Liver (tissue), 9 donors: Measurements from ENCODE around the gene NUS1. TPM values are rescaled to one million over a fixed set of nuclear protein-coding genes. Genes with fewer than 3 reads are reported as not detected.

Experiments
- DNase-seq: peaks from one replicate; pipeline ENCODE4 v3.0.0-alpha.2; 2017; ENCODE audit warnings: low spot score
- H3K27ac ChIP-seq, 2 donors: one replicate each; pipeline ENCODE4 v1.7.0; 2013; ENCODE audit warnings: inconsistent platforms in 2 of 2, low read length in 2 of 2, control low read depth in 1 of 2, low read depth in 1 of 2, mild to moderate bottlenecking in 1 of 2
- H3K27me3 ChIP-seq, 4 donors: one replicate each; pipeline versions ENCODE4 v1.6.1 to v1.7.0; 2013; ENCODE audit warnings: low read length in 3 of 4, inconsistent platforms in 1 of 4, mild to moderate bottlenecking in 1 of 4, moderate library complexity in 1 of 4; ENCODE audit not compliant: control insufficient read depth in 4 of 4, insufficient read depth in 4 of 4
- H3K36me3 ChIP-seq, 4 donors: one replicate each; pipeline versions ENCODE4 v1.6.1 to v1.7.0; 2013; ENCODE audit warnings: low read length in 3 of 4, mild to moderate bottlenecking in 3 of 4, low read depth in 1 of 4, moderate library complexity in 1 of 4; ENCODE audit not compliant: control insufficient read depth in 4 of 4, insufficient read depth in 3 of 4
- H3K4me1 ChIP-seq, 4 donors: one replicate each; pipeline versions ENCODE4 v1.6.1 to v1.7.0; 2013; ENCODE audit warnings: low read length in 3 of 4, mild to moderate bottlenecking in 3 of 4, moderate library complexity in 1 of 4; ENCODE audit not compliant: control insufficient read depth in 4 of 4, insufficient read depth in 4 of 4
- H3K4me3 ChIP-seq, 3 donors: one replicate each; pipeline versions ENCODE4 v1.6.1 to v1.7.0; 2013; ENCODE audit warnings: low read length in 3 of 3, control low read depth in 1 of 3, low read depth in 1 of 3, mild to moderate bottlenecking in 1 of 3
- H3K9ac ChIP-seq, 2 donors: one replicate each; pipeline ENCODE4 v1.7.0; 2013; ENCODE audit warnings: low read length in 2 of 2, mild to moderate bottlenecking in 2 of 2, moderate library complexity in 2 of 2, control low read depth in 1 of 2, low read depth in 1 of 2
- H3K9me3 ChIP-seq, 4 donors: one replicate each; pipeline versions ENCODE4 v1.6.1 to v1.7.0; 2013; ENCODE audit warnings: low read length in 3 of 4; ENCODE audit not compliant: control insufficient read depth in 4 of 4
- ATF3 ChIP-seq: IDR thresholded peaks from 2 replicates; pipeline ENCODE4 v1.6.1; 2016; ENCODE audit warnings: antibody characterized with exemption
- CTCF ChIP-seq: fragments of 150-350 bp; IDR thresholded peaks from 2 replicates; pipeline ENCODE4 v1.5.1; 2017; ENCODE audit warnings: improper control_type of control experiment, low read depth, low read length; ENCODE audit not compliant: missing input control
- EGR1 ChIP-seq, 2 donors: IDR thresholded peaks; 2 replicates each; pipeline ENCODE4 v1.6.1; 2016 to 2018; ENCODE audit warnings: antibody characterized with exemption in 2 of 2, low read depth in 2 of 2
- FOXA1 ChIP-seq: IDR thresholded peaks from 2 replicates; pipeline ENCODE4 v1.6.1; 2016; ENCODE audit warnings: antibody characterized with exemption
- GABPA ChIP-seq, 2 donors: IDR thresholded peaks in 1 of 2; conservative IDR thresholded peaks in 1 of 2; 2 replicates each; pipeline ENCODE4 v1.6.1; 2016; ENCODE audit warnings: antibody characterized with exemption in 2 of 2, mild to moderate bottlenecking in 1 of 2, moderate library complexity in 1 of 2
- HNF4A ChIP-seq, 2 donors: conservative IDR thresholded peaks; 2 replicates each; pipeline ENCODE4 v1.6.1; 2016; ENCODE audit warnings: antibody characterized with exemption in 2 of 2, mild to moderate bottlenecking in 2 of 2
- JUND ChIP-seq, 2 donors: IDR thresholded peaks; 2 replicates each; pipeline ENCODE4 v1.6.1; 2016; ENCODE audit warnings: antibody characterized with exemption in 2 of 2
- MAX ChIP-seq: IDR thresholded peaks from 2 replicates; pipeline ENCODE4 v1.6.1; 2016; ENCODE audit warnings: antibody characterized with exemption
- NR2F2 ChIP-seq: IDR thresholded peaks from 2 replicates; pipeline ENCODE4 v1.6.1; 2016; ENCODE audit warnings: antibody characterized with exemption
- RAD21 ChIP-seq, 2 donors: IDR thresholded peaks; 2 replicates each; pipeline ENCODE4 v1.6.1; 2016; ENCODE audit warnings: antibody characterized with exemption in 2 of 2, mild to moderate bottlenecking in 2 of 2
- REST ChIP-seq: IDR thresholded peaks from 2 replicates; pipeline ENCODE4 v1.6.1; 2016; ENCODE audit warnings: antibody characterized with exemption, mild to moderate bottlenecking
- RXRA ChIP-seq, 2 donors: IDR thresholded peaks; 2 replicates each; pipeline ENCODE4 v1.6.1; 2017 to 2018; ENCODE audit warnings: antibody characterized with exemption in 2 of 2, mild to moderate bottlenecking in 1 of 2
- SP1 ChIP-seq: IDR thresholded peaks from 2 replicates; pipeline ENCODE4 v1.6.1; 2018; ENCODE audit warnings: antibody characterized with exemption, mild to moderate bottlenecking
- TAF1 ChIP-seq: conservative IDR thresholded peaks from 2 replicates; pipeline ENCODE4 v1.6.1; 2016; ENCODE audit warnings: antibody characterized with exemption, mild to moderate bottlenecking
- YY1 ChIP-seq: IDR thresholded peaks from 2 replicates; pipeline ENCODE4 v1.6.1; 2016; ENCODE audit warnings: antibody characterized with exemption, mild to moderate bottlenecking
- ZBTB33 ChIP-seq: IDR thresholded peaks from 2 replicates; pipeline ENCODE4 v1.6.1; 2016; ENCODE audit warnings: antibody characterized with exemption
- WGBS: extraction: QIAGEN DNeasy Blood & Tissue Kit; methylation state at CpG from one replicate; pipeline ENCODE4 v1.1.7; 2013; 5-methylcytosine and 5-hydroxymethylcytosine counted together
- polyA plus RNA-seq, 2 donors: library from polyadenylated mRNA; stranded (reverse) in 1 of 2; unstranded in 1 of 2; fragments of 200-250 nt in 1 of 2; fragments of >200 nt in 1 of 2; fragmentation: Nextera tagmentation in 1 of 2; extraction: Ambion mirVana in 1 of 2; gene quantifications; one replicate each; pipeline versions ENCODE4 v1.2.1 to v1.2.3, GENCODE V29; 2013 to 2015
- total RNA-seq, 2 donors: library from RNA; depleted of rRNA; stranded (reverse); fragments of >200 nt; gene quantifications; one replicate each; pipeline ENCODE4 v1.2.3, GENCODE V29; 2014
- donor health status: healthy.
- donor health status: healthy.
- donor health status: healthy.
- donor health status: healthy.
- donor health status: healthy.

NUS1 gene
- total and polyA plus RNA-seq, 4 donors, result 10.0 to 26.4 (median 19.0) TPM

GRCh38 chr6:117684749-117685148 lies 9.5 kb downstream of the NUS1 start:
- no peaks in the 10 kb centered on the region for H3K27me3 ChIP-seq
- DNase-seq, result no peak
- no peak overlapping the region for H3K27ac ChIP-seq
- H3K4me3 ChIP-seq, result no peak overlapping the region
- H3K9ac ChIP-seq, result no peak overlapping the region
- peaks cover 2 to 15% (median 4%) of the 10 kb centered on the region in 4 donors for H3K4me1 ChIP-seq
- peaks cover 0 to 2% (median 0%) of the 10 kb centered on the region in 4 donors for H3K36me3 ChIP-seq
- TF ChIP-seq HNF4A (conservative IDR thresholded peaks at IDR 0.05), result no peak
- TF ChIP-seq YY1, result no peak
- TF ChIP-seq TAF1, result no peak
- no peak for TF ChIP-seq RXRA (IDR thresholded peaks at IDR 0.05)
- TF ChIP-seq NR2F2, result no peak
- WGBS, result 93% methylated on average over 1 of the region's 1 CpG
- H3K9me3 ChIP-seq, result no peaks in the 10 kb centered on the region

- H3K9me3 ChIP-seq, result no peaks in the 10 kb centered on the region
- peaks cover 2 to 11% (median 4%) of the 10 kb centered on the region in 4 donors for H3K4me1 ChIP-seq
- no peak overlapping the region for H3K4me3 ChIP-seq
- H3K27me3 ChIP-seq, result no peaks in the 10 kb centered on the region
- H3K9ac ChIP-seq, result no peak overlapping the region
- no peak overlapping the region for H3K27ac ChIP-seq
- 99% methylated on average over 2 of the region's 2 CpGs for WGBS
- H3K36me3 ChIP-seq, result no peaks in the 10 kb centered on the region
- TF ChIP-seq MAX (no peak), JUND (IDR thresholded peaks at IDR 0.05) (no peak), RXRA (IDR thresholded peaks at IDR 0.05) (no peak), HNF4A (conservative IDR thresholded peaks at IDR 0.05) (no peak), RAD21 (IDR thresholded peaks at IDR 0.05) (no peak), FOXA1 (no peak), YY1 (no peak), ZBTB33 (no peak), EGR1 (IDR thresholded peaks at IDR 0.05; ENCODE audit: low read depth in 2 of 2) (no peak), CTCF (no peak), REST (no peak), TAF1 (no peak), SP1 (no peak), GABPA (IDR thresholded peaks at IDR 0.05 in 1 of 2, conservative IDR thresholded peaks at IDR 0.05 in 1 of 2) (no peak), ATF3 (no peak)
- no peak for DNase-seq
Measured at GRCh38 chr6:117685359-117685758, 10.1 kb downstream of the NUS1 start.
